Measurements from ENCODE around the gene PNPLA2.

PNPLA2 gene

DNA sequence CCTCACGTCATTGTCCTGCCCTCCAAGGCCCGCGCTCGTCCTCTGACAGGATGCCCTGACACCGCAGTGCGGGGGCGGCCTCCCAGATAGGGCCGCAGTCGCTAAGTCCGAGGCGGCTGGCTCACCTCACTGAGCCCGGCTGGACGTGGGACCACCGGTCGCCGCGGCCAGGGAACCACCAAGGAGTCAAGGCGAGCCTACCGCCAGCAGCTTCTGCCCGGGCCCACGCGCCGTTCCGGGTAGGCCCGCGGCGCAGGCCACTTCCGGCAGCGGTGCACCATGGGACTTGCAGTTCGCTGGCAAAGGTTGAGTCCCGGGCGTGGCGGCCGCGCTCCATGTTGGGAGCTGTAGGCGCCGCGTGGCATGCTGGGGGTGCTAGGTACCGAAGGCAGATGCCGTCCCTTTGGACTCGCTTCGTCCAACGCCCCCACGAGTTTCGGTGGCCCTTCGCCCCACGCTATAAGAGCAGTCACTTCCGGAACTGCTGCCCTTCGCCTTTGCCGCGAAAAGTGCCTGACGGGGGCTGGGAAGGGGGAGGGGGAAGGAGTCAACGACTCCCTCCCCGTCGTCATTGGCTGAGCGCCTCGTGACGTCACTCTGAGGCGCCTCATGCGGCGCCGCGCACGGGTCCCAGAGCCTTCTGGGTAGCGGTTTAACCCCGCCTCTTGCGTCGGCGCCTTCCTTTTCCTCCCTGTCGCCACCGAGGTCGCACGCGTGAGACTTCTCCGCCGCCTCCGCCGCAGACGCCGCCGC is 9.3 kb upstream of the PNPLA2 start, which contains the start of gene RPLP2:
RPLP2 (plus strand) TSS at position 681 of the 753 bp plus-strand sequence. CDS start 268 bp downstream, outside the sequence.
- peak; percentile 52 for TF ChIP-seq FOXP2 (optimal IDR thresholded peaks at IDR 0.05; ENCODE audit: control extremely low read depth, extremely low read length, insufficient read depth)
- TF ChIP-seq EZH2 (IDR thresholded peaks at IDR 0.05) = no peak
- peak; percentile 91 for TF ChIP-seq POLR2AphosphoS5 (IDR thresholded peaks at IDR 0.05; ENCODE audit: borderline replicate concordance, low read depth, low read length)
- H3K27ac ChIP-seq = peak within 1 kb of the TSS; percentile 99
- DNase-seq (ENCODE audit: low read depth, low spot score) = peak; percentile 79
- H3K9me3 ChIP-seq (ENCODE audit: low read depth, low read length) = no peaks in the 10 kb centered on the region
- peak within 1 kb of the TSS; percentile 96 for H3K4me3 ChIP-seq
- H3K36me3 ChIP-seq (ENCODE audit: insufficient read depth, low read length) = peaks cover 39% of the 10 kb centered on the region
- peak within 1 kb of the TSS; percentile 96 for H3K9ac ChIP-seq (ENCODE audit: insufficient read length)

GRCh38 chr11:810040-810567 is 8.6 kb upstream of the PNPLA2 start:
- peak overlapping the region; percentile 99 for H3K27ac ChIP-seq
- H3K4me3 ChIP-seq = peak overlapping the region; percentile 96
- H3K36me3 ChIP-seq (ENCODE audit: insufficient read depth, low read length) = peaks cover 39% of the 10 kb centered on the region
- TF ChIP-seq EZH2 (IDR thresholded peaks at IDR 0.05) (no peak), POLR2AphosphoS5 (IDR thresholded peaks at IDR 0.05; ENCODE audit: borderline replicate concordance, low read depth, low read length) (no peak), FOXP2 (optimal IDR thresholded peaks at IDR 0.05; ENCODE audit: control extremely low read depth, extremely low read length, insufficient read depth) (no peak)
- H3K9ac ChIP-seq (ENCODE audit: insufficient read length) = peak overlapping the region; percentile 96
- H3K9me3 ChIP-seq (ENCODE audit: low read depth, low read length) = no peaks in the 10 kb centered on the region
- no peak for DNase-seq (ENCODE audit: low read depth, low spot score)

GRCh38 chr11:811446-812245 is 7.1 kb upstream of the PNPLA2 start:
- peak overlapping the region; percentile 96 for H3K4me3 ChIP-seq
- H3K36me3 ChIP-seq (ENCODE audit: insufficient read depth, low read length) = peaks cover 39% of the 10 kb centered on the region
- DNase-seq (ENCODE audit: low read depth, low spot score) = no peak
- peak overlapping the region; percentile 96 for H3K9ac ChIP-seq (ENCODE audit: insufficient read length)
- TF ChIP-seq POLR2AphosphoS5 (IDR thresholded peaks at IDR 0.05; ENCODE audit: borderline replicate concordance, low read depth, low read length) (no peak), EZH2 (IDR thresholded peaks at IDR 0.05) (no peak), FOXP2 (optimal IDR thresholded peaks at IDR 0.05; ENCODE audit: control extremely low read depth, extremely low read length, insufficient read depth) (no peak)
- peak overlapping the region; percentile 99 for H3K27ac ChIP-seq
- H3K9me3 ChIP-seq (ENCODE audit: low read depth, low read length) = no peaks in the 10 kb centered on the region

DNA sequence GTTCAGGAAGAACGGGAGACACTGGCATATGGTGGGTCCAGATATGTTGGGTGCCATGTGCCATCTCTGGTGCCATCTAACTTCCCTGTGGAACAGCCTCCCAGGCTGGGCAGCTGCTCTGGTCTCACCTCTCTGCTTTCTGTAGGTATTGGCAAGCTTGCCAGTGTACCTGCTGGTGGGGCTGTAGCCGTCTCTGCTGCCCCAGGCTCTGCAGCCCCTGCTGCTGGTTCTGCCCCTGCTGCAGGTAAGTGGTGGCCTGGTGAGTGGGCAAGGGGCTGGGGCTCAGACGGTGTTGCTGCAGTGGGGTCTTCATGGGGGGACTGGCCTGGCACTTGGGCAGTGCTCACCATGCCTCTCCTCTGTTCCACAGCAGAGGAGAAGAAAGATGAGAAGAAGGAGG is 6.3 kb upstream of the PNPLA2 start:
- no peak for DNase-seq (ENCODE audit: low read depth, low spot score)
- H3K4me3 ChIP-seq = no peak overlapping the region
- H3K9me3 ChIP-seq (ENCODE audit: low read depth, low read length) = no peaks in the 10 kb centered on the region
- peak overlapping the region; percentile 99 for H3K27ac ChIP-seq
- TF ChIP-seq POLR2AphosphoS5 (IDR thresholded peaks at IDR 0.05; ENCODE audit: borderline replicate concordance, low read depth, low read length) (peak; percentile 12; the same call in 1 of the 2 replicates), FOXP2 (optimal IDR thresholded peaks at IDR 0.05; ENCODE audit: control extremely low read depth, extremely low read length, insufficient read depth) (no peak)
- peaks cover 39% of the 10 kb centered on the region for H3K36me3 ChIP-seq (ENCODE audit: insufficient read depth, low read length)
- H3K9ac ChIP-seq (ENCODE audit: insufficient read length) = no peak overlapping the region

DNA sequence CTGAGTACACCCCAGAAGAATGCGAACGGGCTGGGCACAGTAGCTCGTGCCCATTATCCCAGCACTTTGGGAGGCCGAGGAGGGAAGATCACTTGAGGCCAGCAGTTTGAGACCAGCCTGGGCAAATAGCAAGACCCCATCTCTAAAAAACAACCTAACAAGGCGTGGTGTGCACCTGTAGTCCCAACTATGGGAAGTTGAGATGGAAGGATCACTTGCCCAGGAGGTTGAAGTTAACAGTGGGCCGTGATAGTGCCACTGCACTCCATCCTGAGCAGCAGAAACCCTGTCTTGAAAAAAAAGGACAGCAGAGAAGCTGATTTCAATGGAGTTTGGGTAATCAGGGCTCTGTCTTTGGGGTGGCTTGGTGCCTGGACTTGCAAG is 5.7 kb upstream of the PNPLA2 start:
- 0 out of 2 replicates have a peak overlapping the region, but pooled peaks have one; percentile 36 for H3K27ac ChIP-seq
- no peak overlapping the region for H3K4me3 ChIP-seq
- H3K9me3 ChIP-seq (ENCODE audit: low read depth, low read length) = no peaks in the 10 kb centered on the region
- TF ChIP-seq FOXP2 (optimal IDR thresholded peaks at IDR 0.05; ENCODE audit: control extremely low read depth, extremely low read length, insufficient read depth) (no peak), POLR2AphosphoS5 (IDR thresholded peaks at IDR 0.05; ENCODE audit: borderline replicate concordance, low read depth, low read length) (no peak), EZH2 (IDR thresholded peaks at IDR 0.05) (no peak)
- peaks cover 39% of the 10 kb centered on the region for H3K36me3 ChIP-seq (ENCODE audit: insufficient read depth, low read length)
- DNase-seq (ENCODE audit: low read depth, low spot score) = no peak
- H3K9ac ChIP-seq (ENCODE audit: insufficient read length) = no peak overlapping the region

GRCh38 chr11:813456-814096 is 5.1 kb upstream of the PNPLA2 start:
- H3K9me3 ChIP-seq (ENCODE audit: low read depth, low read length) = no peaks in the 10 kb centered on the region
- H3K4me3 ChIP-seq = no peak overlapping the region
- peaks cover 39% of the 10 kb centered on the region for H3K36me3 ChIP-seq (ENCODE audit: insufficient read depth, low read length)
- TF ChIP-seq POLR2AphosphoS5 (IDR thresholded peaks at IDR 0.05; ENCODE audit: borderline replicate concordance, low read depth, low read length) (peak; percentile 55), EZH2 (IDR thresholded peaks at IDR 0.05) (no peak)
- no peak for DNase-seq (ENCODE audit: low read depth, low spot score)
- H3K27ac ChIP-seq = 0 out of 2 replicates have a peak overlapping the region, but pooled peaks have one; percentile 36
- no peak overlapping the region for H3K9ac ChIP-seq (ENCODE audit: insufficient read length)

- Histone ChIP-seq H3K9me3 (ENCODE audit: low read depth, low read length) (no peaks in the 10 kb centered on the region), H3K4me3 (no peak overlapping the region), H3K36me3 (ENCODE audit: insufficient read depth, low read length) (peaks cover 33% of the 10 kb centered on the region), H3K9ac (ENCODE audit: insufficient read length) (no peak overlapping the region), H3K27ac (0 out of 2 replicates have a peak overlapping the region, but pooled peaks have one; percentile 19)
- TF ChIP-seq FOXP2 (optimal IDR thresholded peaks at IDR 0.05; ENCODE audit: control extremely low read depth, extremely low read length, insufficient read depth) = no peak
- no peak for TF ChIP-seq EZH2 (IDR thresholded peaks at IDR 0.05)
- peak; percentile 64; the same call in 1 of the 2 replicates for TF ChIP-seq POLR2AphosphoS5 (IDR thresholded peaks at IDR 0.05; ENCODE audit: borderline replicate concordance, low read depth, low read length)
- no peak for DNase-seq (ENCODE audit: low read depth, low spot score)
These were observed 2.9 kb upstream of the PNPLA2 start for GRCh38 chr11:815675-816432.
